PC-9 (cell line): Measurements from ENCODE around the gene ALPK1. TPM values are rescaled to one million over a fixed set of nuclear protein-coding genes. Genes with fewer than 3 reads are reported as not detected.

ENCODE experiments used
- BruUV-seq: library from RNA; stranded (reverse); fragments of 400-500 nt; replicated peaks from 2 replicates; lab custom pipeline; 2021; lab: Mats Ljungman, UMichigan
- CTCF ChIA-PET: fragments of 300-600 bp; sonication (Branson Sonifier 250); formaldehyde crosslinking; loops from one replicate; lab custom pipeline; 2022; ENCODE audit warnings: antibody characterized with exemption; lab: Charles Lee
- POLR2A ChIA-PET: fragments of 300-600 bp; sonication (Branson Sonifier 250); formaldehyde crosslinking; loops from one replicate; lab custom pipeline; 2022; ENCODE audit warnings: antibody characterized with exemption; ENCODE audit not compliant: unreplicated experiment; lab: Charles Lee
- DNase-seq, 2 experiments: peaks; one replicate each; pipeline versions ENCODE4 v3.0.0 to v3.0.0-alpha.2; 2015 to 2022; ENCODE audit warnings: mixed read lengths in 1 of 2
- H2AFZ ChIP-seq: fragments of 200-600 bp; sonication (generic); 2 replicates; pipeline ENCODE4 v1.8.1; 2017; ENCODE audit warnings: antibody characterized with exemption
- H3F3A ChIP-seq: fragments of 200-600 bp; sonication (generic); 2 replicates; pipeline ENCODE4 v1.8.1; 2017; ENCODE audit warnings: antibody characterized with exemption, mild to moderate bottlenecking, low read depth; ENCODE audit not compliant: insufficient read depth
- H3K27ac ChIP-seq: fragments of 200-600 bp; sonication (generic); 2 replicates; pipeline ENCODE4 v1.6.1; 2016; ENCODE audit warnings: mixed run types
- H3K27me3 ChIP-seq: fragments of 200-600 bp; sonication (generic); 2 replicates; pipeline ENCODE4 v1.6.1; 2016; ENCODE audit warnings: low read depth, mixed run types; ENCODE audit not compliant: insufficient read depth
- H3K36me3 ChIP-seq: fragments of 200-600 bp; sonication (generic); 2 replicates; pipeline ENCODE4 v1.6.1; 2016; ENCODE audit warnings: low read depth, mixed run types
- H3K4me1 ChIP-seq: fragments of 200-600 bp; sonication (generic); replicated peaks from 2 replicates; pipeline ENCODE4 v1.6.1; 2016; ENCODE audit warnings: mixed run types; ENCODE audit not compliant: insufficient read depth
- H3K4me2 ChIP-seq: fragments of 200-600 bp; sonication (generic); 2 replicates; pipeline ENCODE4 v1.6.1; 2017; ENCODE audit warnings: mixed run types
- H3K4me3 ChIP-seq: fragments of 200-600 bp; sonication (generic); 2 replicates; pipeline ENCODE4 v1.6.1; 2016; ENCODE audit warnings: mixed run types
- H3K79me2 ChIP-seq: fragments of 200-600 bp; sonication (generic); 2 replicates; pipeline ENCODE4 v1.6.1; 2017; ENCODE audit warnings: low read depth, mixed run types
- H3K9me2 ChIP-seq: fragments of 200-600 bp; sonication (generic); 2 replicates; pipeline ENCODE4 v1.8.1; 2017; ENCODE audit warnings: mild to moderate bottlenecking; ENCODE audit not compliant: insufficient read depth
- H3K9me3 ChIP-seq: fragments of 200-600 bp; sonication (generic); 2 replicates; pipeline ENCODE4 v1.8.1; 2016; ENCODE audit warnings: low read depth; ENCODE audit not compliant: insufficient read depth
- H4K20me1 ChIP-seq: fragments of 200-600 bp; sonication (generic); 2 replicates; pipeline ENCODE4 v1.8.1; 2017; ENCODE audit not compliant: insufficient read depth
- EZH2 ChIP-seq: fragments of 200-600 bp; sonication (generic); IDR thresholded peaks from 2 replicates; pipeline ENCODE4 v1.8.0; 2017; ENCODE audit warnings: antibody characterized with exemption, low read depth
- intact Hi-C: fragments of 100-400 bp; cut with micrococcal nuclease; formaldehyde crosslinking; loops from one replicate; pipeline ENCODE4 v1.10.0; 2022; ENCODE audit not compliant: unreplicated experiment
- total RNA-seq: library from RNA; stranded (reverse); gene quantifications from 2 replicates; pipeline ENCODE4 v1.2.3, GENCODE V29; 2021
- TF ChIP-seq, protein P1 (sequence below): fragments of 200-600 bp; sonication (generic); conservative IDR thresholded peaks from 2 replicates; pipeline ENCODE4 v1.6.1; 2017; ENCODE audit warnings: mixed run types, antibody characterized with exemption, mild to moderate bottlenecking, moderate library complexity

ALPK1 gene
- total RNA-seq, 1 experiment from 2014 or later: 35.4 TPM

DNA sequence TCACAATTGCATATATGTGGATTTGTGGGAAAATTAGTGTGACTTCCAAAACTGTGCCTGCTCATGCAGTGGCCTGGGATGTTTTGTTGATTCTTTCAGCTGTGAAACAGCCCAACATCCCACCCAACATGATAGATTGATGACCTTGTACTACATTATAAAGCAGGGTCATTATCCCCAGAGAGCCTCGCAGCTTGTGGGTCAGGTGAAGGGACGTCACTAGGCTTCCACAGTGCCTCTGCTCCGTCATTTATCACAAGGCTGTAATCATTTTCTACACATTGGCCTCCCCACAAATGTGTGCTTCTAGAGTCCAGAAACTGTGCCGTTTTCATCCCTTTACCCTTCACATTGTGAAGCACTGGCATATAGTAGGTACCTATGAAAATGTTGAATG is 31.6 kb downstream of the ALPK1 start:
- no TSS peak for BruUV-seq
- no peaks in the 10 kb centered on the region for H3K79me2 ChIP-seq
- POLR2A ChIA-PET: no interaction called here
- CTCF ChIA-PET: interaction anchor here (0.6 to 0.7 kb wide), 2 partner anchors 275 to 301 kb away, joined by 4 to 6 read pairs; no protein-coding TSS in a partner anchor
- H3K36me3 ChIP-seq: no peaks in the 10 kb centered on the region
- no peak overlapping the region for H2AFZ ChIP-seq
- no peaks in the 10 kb centered on the region for H4K20me1 ChIP-seq
- intact Hi-C loops: loop anchor here (1.0 to 10.0 kb wide), 4 partner anchors 195 to 436 kb away; no protein-coding TSS in a partner anchor
- DNase-seq: no peak
- H3K4me2 ChIP-seq: no peak overlapping the region
- no peak overlapping the region for H3K27ac ChIP-seq
- no peaks in the 10 kb centered on the region for H3K4me1 ChIP-seq
- no peaks in the 10 kb centered on the region for H3K9me3 ChIP-seq
- 0 out of 2 replicates have a peak, but pooled peaks cover 7% of the 10 kb centered on the region for H3K9me2 ChIP-seq
- H3K4me3 ChIP-seq: no peak overlapping the region
- no peaks in the 10 kb centered on the region for H3K27me3 ChIP-seq
- H3F3A ChIP-seq: no peaks in the 10 kb centered on the region
- TF ChIP-seq, protein P1, sequence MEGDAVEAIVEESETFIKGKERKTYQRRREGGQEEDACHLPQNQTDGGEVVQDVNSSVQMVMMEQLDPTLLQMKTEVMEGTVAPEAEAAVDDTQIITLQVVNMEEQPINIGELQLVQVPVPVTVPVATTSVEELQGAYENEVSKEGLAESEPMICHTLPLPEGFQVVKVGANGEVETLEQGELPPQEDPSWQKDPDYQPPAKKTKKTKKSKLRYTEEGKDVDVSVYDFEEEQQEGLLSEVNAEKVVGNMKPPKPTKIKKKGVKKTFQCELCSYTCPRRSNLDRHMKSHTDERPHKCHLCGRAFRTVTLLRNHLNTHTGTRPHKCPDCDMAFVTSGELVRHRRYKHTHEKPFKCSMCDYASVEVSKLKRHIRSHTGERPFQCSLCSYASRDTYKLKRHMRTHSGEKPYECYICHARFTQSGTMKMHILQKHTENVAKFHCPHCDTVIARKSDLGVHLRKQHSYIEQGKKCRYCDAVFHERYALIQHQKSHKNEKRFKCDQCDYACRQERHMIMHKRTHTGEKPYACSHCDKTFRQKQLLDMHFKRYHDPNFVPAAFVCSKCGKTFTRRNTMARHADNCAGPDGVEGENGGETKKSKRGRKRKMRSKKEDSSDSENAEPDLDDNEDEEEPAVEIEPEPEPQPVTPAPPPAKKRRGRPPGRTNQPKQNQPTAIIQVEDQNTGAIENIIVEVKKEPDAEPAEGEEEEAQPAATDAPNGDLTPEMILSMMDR: no peak
- TF ChIP-seq EZH2: no peak

DNA sequence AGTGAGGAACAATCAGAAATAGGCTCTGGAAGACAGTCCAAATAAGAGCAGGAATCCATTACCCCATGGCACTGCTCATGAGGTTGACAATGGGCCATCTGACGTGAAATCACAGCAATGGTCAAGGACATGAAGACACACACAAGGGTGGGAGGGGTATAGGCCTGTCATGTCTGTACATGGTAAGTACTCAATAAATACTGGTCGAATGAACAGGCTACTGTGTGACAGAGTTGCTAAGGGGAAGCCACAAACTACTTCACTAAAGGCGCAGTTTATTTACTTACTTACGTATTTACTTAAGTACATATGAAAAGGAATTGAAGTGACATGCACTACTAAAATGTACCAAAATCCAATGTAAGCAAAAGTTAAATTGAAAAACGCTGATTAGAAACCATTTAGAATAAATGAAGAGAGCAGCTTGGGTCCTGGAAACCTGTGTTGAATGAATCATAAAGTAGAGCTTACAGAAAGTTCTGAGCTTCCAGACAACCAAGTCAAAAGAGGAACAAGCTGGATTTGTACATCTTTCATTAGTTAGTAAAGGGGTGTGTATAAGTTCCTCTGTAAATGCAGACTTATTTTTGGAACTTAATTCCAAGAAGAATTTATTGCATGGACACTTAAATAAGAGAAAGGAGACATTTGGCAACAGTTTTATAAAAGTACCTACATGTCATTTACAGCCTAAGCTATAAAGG is 32.7 kb downstream of the ALPK1 start:
- intact Hi-C loops: loop anchor here (10.0 kb wide), 2 partner anchors 225 to 435 kb away; no protein-coding TSS in a partner anchor
- Histone ChIP-seq H3K9me3 (no peaks in the 10 kb centered on the region), H3K4me2 (no peak overlapping the region), H3K4me3 (no peak overlapping the region), H2AFZ (no peak overlapping the region), H3K27ac (no peak overlapping the region), H4K20me1 (no peaks in the 10 kb centered on the region), H3F3A (no peaks in the 10 kb centered on the region), H3K27me3 (no peaks in the 10 kb centered on the region), H3K36me3 (no peaks in the 10 kb centered on the region), H3K4me1 (no peaks in the 10 kb centered on the region), H3K9me2 (0 out of 2 replicates have a peak, but pooled peaks cover 7% of the 10 kb centered on the region), H3K79me2 (no peaks in the 10 kb centered on the region)
- TF ChIP-seq, protein P1: no peak
- no peak for TF ChIP-seq EZH2
- no TSS peak for BruUV-seq
- CTCF ChIA-PET: no interaction called here
- DNase-seq: no peak
- POLR2A ChIA-PET: no interaction called here

DNA sequence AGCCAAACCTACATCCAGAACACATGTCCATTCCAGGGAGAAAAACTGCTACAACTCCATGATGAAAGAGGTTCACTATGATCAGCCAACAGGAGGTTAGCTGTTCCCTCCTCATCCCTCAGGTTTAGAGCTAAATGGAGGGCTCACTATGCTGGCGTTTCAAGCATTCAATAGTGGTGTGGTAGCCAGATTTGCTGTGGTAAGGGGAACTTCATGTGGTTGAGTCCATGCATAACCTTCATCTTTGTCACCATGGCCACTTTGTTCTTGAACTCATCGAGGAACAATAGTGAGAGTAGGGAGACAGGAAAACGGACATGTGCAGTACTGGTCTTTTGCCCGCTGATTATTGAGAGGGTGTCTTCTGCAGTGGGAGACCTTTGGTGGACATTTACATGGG is 33.8 kb downstream of the ALPK1 start:
- intact Hi-C loops: no loop called here
- CTCF ChIA-PET: no interaction called here
- POLR2A ChIA-PET: no interaction called here
- Histone ChIP-seq H3K9me3 (no peaks in the 10 kb centered on the region), H3K27ac (no peak overlapping the region), H3K9me2 (0 out of 2 replicates have a peak, but pooled peaks cover 7% of the 10 kb centered on the region), H4K20me1 (no peaks in the 10 kb centered on the region), H2AFZ (no peak overlapping the region), H3K4me2 (no peak overlapping the region), H3K36me3 (no peaks in the 10 kb centered on the region), H3K4me3 (no peak overlapping the region), H3K27me3 (no peaks in the 10 kb centered on the region), H3K4me1 (no peaks in the 10 kb centered on the region), H3F3A (no peaks in the 10 kb centered on the region), H3K79me2 (no peaks in the 10 kb centered on the region)
- BruUV-seq: no TSS peak
- DNase-seq: no peak
- TF ChIP-seq, protein P1: no peak
- no peak for TF ChIP-seq EZH2
